Hepatocyte (in vitro differentiated cells): ENCODE data around the gene NPAS4.

Experiments
- CTCF ChIP-seq: fragments of 200-600 bp; sonication (generic); IDR thresholded peaks from 2 replicates; pipeline ENCODE4 v1.5.1; 2016; ENCODE audit warnings: antibody characterized with exemption, mild to moderate bottlenecking; ENCODE audit not compliant: poor library complexity
- EZH2 ChIP-seq: fragments of 200-600 bp; sonication (generic); IDR thresholded peaks from 2 replicates; pipeline ENCODE4 v1.6.1; 2016; ENCODE audit warnings: antibody characterized with exemption, mild to moderate bottlenecking, borderline replicate concordance
- EZH2phosphoT487 ChIP-seq: fragments of 200-600 bp; sonication (generic); IDR thresholded peaks from one replicate; pipeline ENCODE4 v1.6.1; 2018; ENCODE audit warnings: antibody characterized with exemption, mild to moderate bottlenecking, low read depth, moderate library complexity; ENCODE audit not compliant: unreplicated experiment, severe bottlenecking

GRCh38 chr11:66373265-66373664 is 47.6 kb upstream of the NPAS4 start:
- no peak for TF ChIP-seq CTCF
- no peak for TF ChIP-seq EZH2
- no peak for TF ChIP-seq EZH2phosphoT487
